HG02970 (cell line): ENCODE measurements around the gene TKFC.
"Not testable (repeated sequence)": the region's sequence is repeated elsewhere in the genome, so short reads cannot be mapped to it uniquely, and the experiment has no call there.

Experiments used
- ATAC-seq: cut with Tn5 transposase; IDR thresholded peaks from one replicate; pipeline ENCODE4 v1.9.1; 2021; ENCODE audit warnings: mild to moderate bottlenecking, moderate library complexity, moderate number of reproducible peaks; ENCODE audit not compliant: unreplicated experiment, low FRiP score

The TKFC gene

GRCh38 chr11:61362542-61362875, 29.5 kb downstream of the TKFC start:
- ATAC-seq: no peak

GRCh38 chr11:61364012-61364675, 31.1 kb downstream of the TKFC start:
- ATAC-seq: no peak

GRCh38 chr11:61367406-61367805, 34.4 kb downstream of the TKFC start:
- no peak for ATAC-seq

- ATAC-seq: no peak
Observed at GRCh38 chr11:61368646-61369045, 35.6 kb downstream of the TKFC start.

GRCh38 chr11:61369372-61370348, 36.6 kb downstream of the TKFC start:
- ATAC-seq: no peak

- ATAC-seq: no peak
Observed at GRCh38 chr11:61370349-61371005, 37.4 kb downstream of the TKFC start.

GRCh38 chr11:61372659-61373420, 39.8 kb downstream of the TKFC start:
- no peak for ATAC-seq

GRCh38 chr11:61375761-61376108, 42.7 kb downstream of the TKFC start:
- no peak for ATAC-seq

- no peak for ATAC-seq
Observed at GRCh38 chr11:61377461-61378160, 44.6 kb downstream of the TKFC start.

- no peak for ATAC-seq
Observed at GRCh38 chr11:61378713-61379313, 45.8 kb downstream of the TKFC start.

- ATAC-seq: no peak
Observed at GRCh38 chr11:61380884-61381283, 47.9 kb downstream of the TKFC start.

GRCh38 chr11:61383859-61384258, 50.8 kb downstream of the TKFC start:
- ATAC-seq: not testable (repeated sequence)

GRCh38 chr11:61384271-61385242, 51.5 kb downstream of the TKFC start:
- no peak for ATAC-seq

- no peak for ATAC-seq
Observed at GRCh38 chr11:61390161-61390560, 57.1 kb downstream of the TKFC start.

GRCh38 chr11:61392981-61393595, 60.1 kb downstream of the TKFC start:
- no peak for ATAC-seq
